HEK293 (cell line): ENCODE results near the gene PCDHAC1.

Experiments used
- CTCF ChIA-PET: fragments of 350-600 bp; formaldehyde crosslinking; extraction: SDS; loops from one replicate; lab custom pipeline; 2021; ENCODE audit warnings: antibody characterized with exemption; lab: Yijun Ruan, JAX
- POLR2A ChIA-PET: fragments of 300-600 bp; formaldehyde crosslinking; extraction: SDS; loops from one replicate; lab custom pipeline; 2020; ENCODE audit warnings: antibody characterized with exemption, inconsistent platforms; lab: Yijun Ruan, JAX
- H3K27ac ChIP-seq: fragments of 200-500 bp; sonication (Bioruptor generic); 2 replicates; pipeline ENCODE4 v1.5.1; 2014; ENCODE audit warnings: low read depth, low read length, control low read depth, inconsistent platforms; ENCODE audit errors: extremely low read depth
- H3K36me3 ChIP-seq, 2 experiments: fragments of 200-500 bp in 1 of 2; sonication (Bioruptor generic) in 1 of 2; 1 replicate in 1 of 2; 2 replicates in 1 of 2; pipeline ENCODE4 v1.5.1; 2014 to 2017; ENCODE audit warnings: inconsistent platforms in 2 of 2, low read length in 2 of 2; ENCODE audit not compliant: control insufficient read depth in 2 of 2, insufficient read depth in 1 of 2
- H3K4me1 ChIP-seq: fragments of 200-500 bp; sonication (Bioruptor generic); 2 replicates; pipeline ENCODE4 v1.5.1; 2014; ENCODE audit warnings: mild to moderate bottlenecking, low read length, inconsistent platforms; ENCODE audit not compliant: control insufficient read depth, insufficient read depth
- H3K4me3 ChIP-seq: 2 replicates; pipeline ENCODE4 v1.5.1; 2011; ENCODE audit warnings: low read depth, mild to moderate bottlenecking, control low read depth, low read length, moderate library complexity
- H3K9me3 ChIP-seq: fragments of 200-500 bp; sonication (Bioruptor generic); 2 replicates; pipeline ENCODE4 v1.5.1; 2014; ENCODE audit warnings: low read depth, low read length, inconsistent platforms; ENCODE audit not compliant: control insufficient read depth, insufficient read depth
- GLIS1 ChIP-seq: fragments of 450-650 bp; formaldehyde crosslinking; IDR thresholded peaks from 2 replicates; pipeline ENCODE4 v1.5.1; 2016; ENCODE audit warnings: missing biosample characterization, missing genetic modification characterization
- HOXA7 ChIP-seq: sonication (generic); formaldehyde crosslinking; IDR thresholded peaks from 2 replicates; pipeline ENCODE4 v1.8.1; 2022; ENCODE audit warnings: missing genetic modification reagents, borderline replicate concordance
- KLF8 ChIP-seq: fragments of 450-650 bp; formaldehyde crosslinking; IDR thresholded peaks from 2 replicates; pipeline ENCODE4 v1.5.1; 2016; ENCODE audit warnings: missing biosample characterization, missing genetic modification characterization
- SP3 ChIP-seq: fragments of 450-650 bp; formaldehyde crosslinking; IDR thresholded peaks from 2 replicates; pipeline ENCODE4 v1.5.1; 2016; ENCODE audit warnings: missing biosample characterization, missing genetic modification characterization
- ZBTB20 ChIP-seq: fragments of 450-650 bp; formaldehyde crosslinking; IDR thresholded peaks from 2 replicates; pipeline ENCODE4 v1.5.1; 2016; ENCODE audit warnings: missing biosample characterization, missing genetic modification characterization
- ZBTB8A ChIP-seq: fragments of 450-650 bp; formaldehyde crosslinking; IDR thresholded peaks from 2 replicates; pipeline ENCODE4 v1.5.1; 2016; ENCODE audit warnings: missing biosample characterization, missing genetic modification characterization
- ZFHX2 ChIP-seq: fragments of 450-650 bp; formaldehyde crosslinking; conservative IDR thresholded peaks from 2 replicates; pipeline ENCODE4 v1.5.1; 2016; ENCODE audit warnings: missing biosample characterization, missing genetic modification characterization
- ZIC2 ChIP-seq: fragments of 450-650 bp; formaldehyde crosslinking; IDR thresholded peaks from 2 replicates; pipeline ENCODE4 v1.5.1; 2016; ENCODE audit warnings: missing biosample characterization, missing genetic modification characterization
- ZNF10 ChIP-seq: fragments of 450-650 bp; formaldehyde crosslinking; IDR thresholded peaks from 2 replicates; pipeline ENCODE4 v1.5.1; 2017; ENCODE audit warnings: missing biosample characterization, missing genetic modification characterization
- ZNF146 ChIP-seq: fragments of 450-650 bp; formaldehyde crosslinking; IDR thresholded peaks from 2 replicates; pipeline ENCODE4 v1.5.1; 2016; ENCODE audit warnings: missing biosample characterization, missing genetic modification characterization
- ZNF174 ChIP-seq: fragments of 450-650 bp; formaldehyde crosslinking; IDR thresholded peaks from 2 replicates; pipeline ENCODE4 v1.5.0; 2017; ENCODE audit warnings: missing biosample characterization, mild to moderate bottlenecking, missing genetic modification characterization
- ZNF335 ChIP-seq: fragments of 450-650 bp; formaldehyde crosslinking; conservative IDR thresholded peaks from 2 replicates; pipeline ENCODE4 v1.5.1; 2016; ENCODE audit warnings: missing biosample characterization, missing genetic modification characterization
- ZNF341 ChIP-seq: fragments of 450-650 bp; formaldehyde crosslinking; IDR thresholded peaks from 2 replicates; pipeline ENCODE4; 2016; ENCODE audit warnings: low read depth, missing biosample characterization, missing genetic modification characterization
- ZNF398 ChIP-seq: fragments of 450-650 bp; formaldehyde crosslinking; IDR thresholded peaks from 2 replicates; pipeline ENCODE4 v1.5.1; 2017; ENCODE audit warnings: missing biosample characterization, missing genetic modification characterization
- ZNF560 ChIP-seq: fragments of 450-650 bp; formaldehyde crosslinking; IDR thresholded peaks from 2 replicates; pipeline ENCODE4 v1.5.1; 2017; ENCODE audit warnings: missing biosample characterization, missing genetic modification characterization, borderline replicate concordance
- TF ChIP-seq, protein P1 (sequence below): fragments of 450-650 bp; formaldehyde crosslinking; IDR thresholded peaks from 2 replicates; pipeline ENCODE4 v1.5.1; 2016; ENCODE audit warnings: missing biosample characterization, missing genetic modification characterization
- TF ChIP-seq, protein P2 (sequence below): fragments of 450-650 bp; formaldehyde crosslinking; IDR thresholded peaks from 2 replicates; pipeline ENCODE4 v1.5.1; 2016; ENCODE audit warnings: missing biosample characterization, missing genetic modification characterization
- TF ChIP-seq, protein P3 (sequence below): fragments of 450-650 bp; formaldehyde crosslinking; IDR thresholded peaks from 2 replicates; pipeline ENCODE4 v1.5.1; 2016; ENCODE audit warnings: missing biosample characterization, missing genetic modification characterization, borderline replicate concordance
- TF ChIP-seq, protein P4 (sequence below): fragments of 450-650 bp; formaldehyde crosslinking; IDR thresholded peaks from 2 replicates; pipeline ENCODE4 v1.5.1; 2017; ENCODE audit warnings: missing biosample characterization, missing genetic modification characterization
- TF ChIP-seq, protein P5 (sequence below): fragments of 450-650 bp; formaldehyde crosslinking; IDR thresholded peaks from 2 replicates; pipeline ENCODE4 v1.5.1; 2017; ENCODE audit warnings: missing biosample characterization, missing genetic modification characterization

PCDHAC1 gene

GRCh38 chr5:140966293-140967225 is 40.5 kb downstream of the PCDHAC1 start, which contains the start of gene PCDHAC2:
TSS of gene PCDHAC2 (plus strand) at chr5:140966476. CDS start at chr5:140966767, 291 bp downstream.
- no peaks in the 10 kb centered on the region for H3K36me3 ChIP-seq
- H3K27ac ChIP-seq: peak within 1 kb of the TSS; percentile 47; the same call in 1 of the 2 replicates
- POLR2A ChIA-PET: interaction anchor here (1.0 to 1.8 kb wide), 4 partner anchors 19 to 74 kb away, joined by 3 to 11 read pairs (median 6); partner anchors contain the start of gene PCDHAC1
- peaks cover 5% of the 10 kb centered on the region; the same call in 1 of the 2 replicates for H3K4me1 ChIP-seq
- CTCF ChIA-PET: interaction anchor here (1.3 to 2.8 kb wide), 3 partner anchors 10 to 85 kb away, joined by 3 to 9 read pairs (median 4); partner anchors contain the start of gene PCDHA13
- H3K4me3 ChIP-seq: peak within 1 kb of the TSS; percentile 55
- no peaks in the 10 kb centered on the region for H3K9me3 ChIP-seq
- peak; percentile 17; the same call in 1 of the 2 replicates for TF ChIP-seq ZBTB8A (tag by site-specific recombination)
- peak; percentile 38; the same call in 1 of the 2 replicates for TF ChIP-seq ZNF560 (tag by site-specific recombination)
- TF ChIP-seq, protein P1, sequence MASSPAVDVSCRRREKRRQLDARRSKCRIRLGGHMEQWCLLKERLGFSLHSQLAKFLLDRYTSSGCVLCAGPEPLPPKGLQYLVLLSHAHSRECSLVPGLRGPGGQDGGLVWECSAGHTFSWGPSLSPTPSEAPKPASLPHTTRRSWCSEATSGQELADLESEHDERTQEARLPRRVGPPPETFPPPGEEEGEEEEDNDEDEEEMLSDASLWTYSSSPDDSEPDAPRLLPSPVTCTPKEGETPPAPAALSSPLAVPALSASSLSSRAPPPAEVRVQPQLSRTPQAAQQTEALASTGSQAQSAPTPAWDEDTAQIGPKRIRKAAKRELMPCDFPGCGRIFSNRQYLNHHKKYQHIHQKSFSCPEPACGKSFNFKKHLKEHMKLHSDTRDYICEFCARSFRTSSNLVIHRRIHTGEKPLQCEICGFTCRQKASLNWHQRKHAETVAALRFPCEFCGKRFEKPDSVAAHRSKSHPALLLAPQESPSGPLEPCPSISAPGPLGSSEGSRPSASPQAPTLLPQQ (tag by site-specific recombination): peak; percentile 80
- TF ChIP-seq, protein P2, sequence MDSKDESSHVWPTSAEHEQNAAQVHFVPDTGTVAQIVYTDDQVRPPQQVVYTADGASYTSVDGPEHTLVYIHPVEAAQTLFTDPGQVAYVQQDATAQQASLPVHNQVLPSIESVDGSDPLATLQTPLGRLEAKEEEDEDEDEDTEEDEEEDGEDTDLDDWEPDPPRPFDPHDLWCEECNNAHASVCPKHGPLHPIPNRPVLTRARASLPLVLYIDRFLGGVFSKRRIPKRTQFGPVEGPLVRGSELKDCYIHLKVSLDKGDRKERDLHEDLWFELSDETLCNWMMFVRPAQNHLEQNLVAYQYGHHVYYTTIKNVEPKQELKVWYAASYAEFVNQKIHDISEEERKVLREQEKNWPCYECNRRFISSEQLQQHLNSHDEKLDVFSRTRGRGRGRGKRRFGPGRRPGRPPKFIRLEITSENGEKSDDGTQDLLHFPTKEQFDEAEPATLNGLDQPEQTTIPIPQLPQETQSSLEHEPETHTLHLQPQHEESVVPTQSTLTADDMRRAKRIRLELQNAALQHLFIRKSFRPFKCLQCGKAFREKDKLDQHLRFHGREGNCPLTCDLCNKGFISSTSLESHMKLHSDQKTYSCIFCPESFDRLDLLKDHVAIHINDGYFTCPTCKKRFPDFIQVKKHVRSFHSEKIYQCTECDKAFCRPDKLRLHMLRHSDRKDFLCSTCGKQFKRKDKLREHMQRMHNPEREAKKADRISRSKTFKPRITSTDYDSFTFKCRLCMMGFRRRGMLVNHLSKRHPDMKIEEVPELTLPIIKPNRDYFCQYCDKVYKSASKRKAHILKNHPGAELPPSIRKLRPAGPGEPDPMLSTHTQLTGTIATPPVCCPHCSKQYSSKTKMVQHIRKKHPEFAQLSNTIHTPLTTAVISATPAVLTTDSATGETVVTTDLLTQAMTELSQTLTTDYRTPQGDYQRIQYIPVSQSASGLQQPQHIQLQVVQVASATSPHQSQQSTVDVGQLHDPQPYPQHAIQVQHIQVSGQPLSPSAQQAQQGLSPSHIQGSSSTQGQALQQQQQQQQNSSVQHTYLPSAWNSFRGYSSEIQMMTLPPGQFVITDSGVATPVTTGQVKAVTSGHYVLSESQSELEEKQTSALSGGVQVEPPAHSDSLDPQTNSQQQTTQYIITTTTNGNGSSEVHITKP (tag by site-specific recombination): peak; percentile 84
- TF ChIP-seq ZNF335 (tag by site-specific recombination): peak; percentile 65
- TF ChIP-seq KLF8 (tag by site-specific recombination): 0 out of 2 replicates have a peak, but pooled peaks have one; percentile 24
- peak; percentile 54 for TF ChIP-seq ZNF398 (tag by site-specific recombination)
- TF ChIP-seq GLIS1 (tag by site-specific recombination): peak; percentile 64; the same call in 1 of the 2 replicates
- no peak for TF ChIP-seq ZNF10
- TF ChIP-seq, protein P3, sequence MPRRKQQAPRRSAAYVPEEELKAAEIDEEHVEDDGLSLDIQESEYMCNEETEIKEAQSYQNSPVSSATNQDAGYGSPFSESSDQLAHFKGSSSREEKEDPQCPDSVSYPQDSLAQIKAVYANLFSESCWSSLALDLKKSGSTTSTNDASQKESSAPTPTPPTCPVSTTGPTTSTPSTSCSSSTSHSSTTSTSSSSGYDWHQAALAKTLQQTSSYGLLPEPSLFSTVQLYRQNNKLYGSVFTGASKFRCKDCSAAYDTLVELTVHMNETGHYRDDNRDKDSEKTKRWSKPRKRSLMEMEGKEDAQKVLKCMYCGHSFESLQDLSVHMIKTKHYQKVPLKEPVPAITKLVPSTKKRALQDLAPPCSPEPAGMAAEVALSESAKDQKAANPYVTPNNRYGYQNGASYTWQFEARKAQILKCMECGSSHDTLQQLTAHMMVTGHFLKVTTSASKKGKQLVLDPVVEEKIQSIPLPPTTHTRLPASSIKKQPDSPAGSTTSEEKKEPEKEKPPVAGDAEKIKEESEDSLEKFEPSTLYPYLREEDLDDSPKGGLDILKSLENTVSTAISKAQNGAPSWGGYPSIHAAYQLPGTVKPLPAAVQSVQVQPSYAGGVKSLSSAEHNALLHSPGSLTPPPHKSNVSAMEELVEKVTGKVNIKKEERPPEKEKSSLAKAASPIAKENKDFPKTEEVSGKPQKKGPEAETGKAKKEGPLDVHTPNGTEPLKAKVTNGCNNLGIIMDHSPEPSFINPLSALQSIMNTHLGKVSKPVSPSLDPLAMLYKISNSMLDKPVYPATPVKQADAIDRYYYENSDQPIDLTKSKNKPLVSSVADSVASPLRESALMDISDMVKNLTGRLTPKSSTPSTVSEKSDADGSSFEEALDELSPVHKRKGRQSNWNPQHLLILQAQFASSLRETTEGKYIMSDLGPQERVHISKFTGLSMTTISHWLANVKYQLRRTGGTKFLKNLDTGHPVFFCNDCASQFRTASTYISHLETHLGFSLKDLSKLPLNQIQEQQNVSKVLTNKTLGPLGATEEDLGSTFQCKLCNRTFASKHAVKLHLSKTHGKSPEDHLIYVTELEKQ (tag by site-specific recombination): no peak
- TF ChIP-seq ZIC2 (tag by site-specific recombination): peak; percentile 82
- no peak for TF ChIP-seq ZNF146 (tag by site-specific recombination)
- TF ChIP-seq, protein P4, sequence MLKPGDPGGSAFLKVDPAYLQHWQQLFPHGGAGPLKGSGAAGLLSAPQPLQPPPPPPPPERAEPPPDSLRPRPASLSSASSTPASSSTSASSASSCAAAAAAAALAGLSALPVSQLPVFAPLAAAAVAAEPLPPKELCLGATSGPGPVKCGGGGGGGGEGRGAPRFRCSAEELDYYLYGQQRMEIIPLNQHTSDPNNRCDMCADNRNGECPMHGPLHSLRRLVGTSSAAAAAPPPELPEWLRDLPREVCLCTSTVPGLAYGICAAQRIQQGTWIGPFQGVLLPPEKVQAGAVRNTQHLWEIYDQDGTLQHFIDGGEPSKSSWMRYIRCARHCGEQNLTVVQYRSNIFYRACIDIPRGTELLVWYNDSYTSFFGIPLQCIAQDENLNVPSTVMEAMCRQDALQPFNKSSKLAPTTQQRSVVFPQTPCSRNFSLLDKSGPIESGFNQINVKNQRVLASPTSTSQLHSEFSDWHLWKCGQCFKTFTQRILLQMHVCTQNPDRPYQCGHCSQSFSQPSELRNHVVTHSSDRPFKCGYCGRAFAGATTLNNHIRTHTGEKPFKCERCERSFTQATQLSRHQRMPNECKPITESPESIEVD: no peak
- TF ChIP-seq ZFHX2: peak; percentile 70
- TF ChIP-seq, protein P5, sequence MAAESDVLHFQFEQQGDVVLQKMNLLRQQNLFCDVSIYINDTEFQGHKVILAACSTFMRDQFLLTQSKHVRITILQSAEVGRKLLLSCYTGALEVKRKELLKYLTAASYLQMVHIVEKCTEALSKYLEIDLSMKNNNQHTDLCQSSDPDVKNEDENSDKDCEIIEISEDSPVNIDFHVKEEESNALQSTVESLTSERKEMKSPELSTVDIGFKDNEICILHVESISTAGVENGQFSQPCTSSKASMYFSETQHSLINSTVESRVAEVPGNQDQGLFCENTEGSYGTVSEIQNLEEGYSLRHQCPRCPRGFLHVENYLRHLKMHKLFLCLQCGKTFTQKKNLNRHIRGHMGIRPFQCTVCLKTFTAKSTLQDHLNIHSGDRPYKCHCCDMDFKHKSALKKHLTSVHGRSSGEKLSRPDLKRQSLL (tag by site-specific recombination): 0 out of 2 replicates have a peak, but pooled peaks have one; percentile 31
- 0 out of 2 replicates have a peak, but pooled peaks have one; percentile 29 for TF ChIP-seq ZBTB20
- TF ChIP-seq ZNF174: no peak
- no peak for TF ChIP-seq HOXA7 (CRISPR knock-in tag)
- TF ChIP-seq ZNF341 (tag by site-specific recombination): peak; percentile 96
- peak; percentile 36 for TF ChIP-seq SP3
